IPS DF 6.9 (cell line): ENCODE results near the gene TSPAN18.

Source experiments
- DNase-seq: peaks from one replicate; pipeline ENCODE4 v3.0.0-alpha.2; 2013; ENCODE audit warnings: low read depth, low spot score
- H3K27ac ChIP-seq: one replicate; pipeline ENCODE4 v1.5.1; 2013; ENCODE audit warnings: low read length, control low read depth
- H3K27me3 ChIP-seq: 2 replicates; pipeline ENCODE4 v1.6.1; 2013; ENCODE audit warnings: mild to moderate bottlenecking, low read length; ENCODE audit not compliant: control insufficient read depth, insufficient read depth
- H3K36me3 ChIP-seq: 2 replicates; pipeline ENCODE4 v1.6.1; 2013; ENCODE audit warnings: low read length; ENCODE audit not compliant: control insufficient read depth, insufficient read depth
- H3K4me1 ChIP-seq: 2 replicates; pipeline ENCODE4 v1.6.1; 2013; ENCODE audit warnings: low read length; ENCODE audit not compliant: control insufficient read depth, insufficient read depth
- H3K4me3 ChIP-seq: 2 replicates; pipeline ENCODE4 v1.5.1; 2013; ENCODE audit warnings: mild to moderate bottlenecking, low read length
- H3K9me3 ChIP-seq: 2 replicates; pipeline ENCODE4 v1.6.1; 2013; ENCODE audit warnings: low read length, inconsistent platforms; ENCODE audit not compliant: control insufficient read depth, insufficient read depth
- WGBS: extraction: QIAGEN DNeasy Blood & Tissue Kit; methylation state at CpG from one replicate; pipeline ENCODE4 v1.1.7; 2013; ENCODE audit warnings: mixed read lengths, missing lambda C conversion rate; ENCODE audit not compliant: insufficient read length, insufficient coverage; 5-methylcytosine and 5-hydroxymethylcytosine counted together

The TSPAN18 gene

DNA sequence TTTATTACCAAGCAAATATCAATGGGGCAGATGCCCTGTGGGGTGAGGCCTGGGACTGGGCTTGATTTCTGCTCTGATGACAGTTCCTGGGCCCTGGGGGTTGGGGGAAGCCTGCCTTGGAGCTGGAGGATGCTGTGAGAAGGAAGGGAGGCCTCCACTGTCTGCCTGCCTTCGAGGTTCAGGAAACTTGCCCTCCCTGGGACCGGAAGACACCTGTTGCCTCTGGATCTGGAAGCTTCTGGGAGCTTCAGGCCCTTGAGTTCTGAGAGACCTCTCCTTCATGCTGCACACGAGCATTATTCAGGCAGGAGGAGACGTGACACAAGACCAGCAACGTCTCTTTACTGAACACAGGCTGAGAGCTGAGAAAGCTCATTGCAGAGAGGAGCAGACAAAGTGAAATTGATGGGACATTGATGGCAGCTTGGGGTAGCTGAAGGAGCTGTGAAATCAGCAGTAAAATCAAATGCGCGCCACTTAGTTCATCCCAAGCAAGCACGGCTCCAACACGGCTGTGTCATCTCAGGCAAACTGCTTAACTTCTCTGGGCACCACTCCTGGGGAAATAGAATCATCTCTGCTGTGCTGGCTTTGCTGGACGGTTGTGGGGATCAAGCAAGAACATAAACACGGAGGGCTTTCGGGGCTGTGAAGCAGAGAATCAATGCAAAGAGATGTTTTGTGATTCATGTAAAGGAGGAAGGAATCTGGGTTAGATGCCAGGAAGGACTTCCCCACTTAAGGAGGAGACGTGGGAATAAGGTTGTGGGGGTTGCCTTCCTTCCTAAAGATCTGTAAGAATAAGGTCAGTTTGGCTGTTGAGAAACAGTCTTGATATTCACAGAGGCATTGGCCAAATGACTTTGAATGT, 159.4 kb downstream of the TSPAN18 start:
- DNase-seq: no peak
- no peak overlapping the region for H3K27ac ChIP-seq
- no peaks in the 10 kb centered on the region for H3K27me3 ChIP-seq
- H3K9me3 ChIP-seq: no peaks in the 10 kb centered on the region
- no peak overlapping the region for H3K4me3 ChIP-seq
- 0 out of 2 replicates have a peak, but pooled peaks cover 3% of the 10 kb centered on the region for H3K4me1 ChIP-seq
- no CpG with 5 or more reads among the region's 13 CpGs for WGBS
- no peaks in the 10 kb centered on the region for H3K36me3 ChIP-seq

- Histone ChIP-seq H3K36me3 (no peaks in the 10 kb centered on the region), H3K27ac (no peak overlapping the region), H3K9me3 (no peaks in the 10 kb centered on the region), H3K4me1 (0 out of 2 replicates have a peak, but pooled peaks cover 3% of the 10 kb centered on the region), H3K27me3 (no peaks in the 10 kb centered on the region), H3K4me3 (no peak overlapping the region)
- WGBS: no CpG with 5 or more reads among the region's 3 CpGs
- no peak for DNase-seq
These were observed 160.0 kb downstream of the TSPAN18 start for GRCh38 chr11:44886790-44887140.

GRCh38 chr11:44887636-44888035, 160.9 kb downstream of the TSPAN18 start:
- H3K36me3 ChIP-seq: no peaks in the 10 kb centered on the region
- 0 out of 2 replicates have a peak, but pooled peaks cover 3% of the 10 kb centered on the region for H3K4me1 ChIP-seq
- H3K27ac ChIP-seq: no peak overlapping the region
- WGBS: no CpG with 5 or more reads among the region's 3 CpGs
- no peaks in the 10 kb centered on the region for H3K27me3 ChIP-seq
- no peak for DNase-seq
- no peaks in the 10 kb centered on the region for H3K9me3 ChIP-seq
- no peak overlapping the region for H3K4me3 ChIP-seq

- Histone ChIP-seq H3K4me3 (no peak overlapping the region), H3K9me3 (no peaks in the 10 kb centered on the region), H3K36me3 (no peaks in the 10 kb centered on the region), H3K27me3 (no peaks in the 10 kb centered on the region), H3K27ac (no peak overlapping the region), H3K4me1 (peaks cover 5% of the 10 kb centered on the region; the same call in 1 of the 2 replicates)
- no peak for DNase-seq
- WGBS: no CpG with 5 or more reads among the region's 1 CpG
These were observed 162.5 kb downstream of the TSPAN18 start for GRCh38 chr11:44889266-44889665.

DNA sequence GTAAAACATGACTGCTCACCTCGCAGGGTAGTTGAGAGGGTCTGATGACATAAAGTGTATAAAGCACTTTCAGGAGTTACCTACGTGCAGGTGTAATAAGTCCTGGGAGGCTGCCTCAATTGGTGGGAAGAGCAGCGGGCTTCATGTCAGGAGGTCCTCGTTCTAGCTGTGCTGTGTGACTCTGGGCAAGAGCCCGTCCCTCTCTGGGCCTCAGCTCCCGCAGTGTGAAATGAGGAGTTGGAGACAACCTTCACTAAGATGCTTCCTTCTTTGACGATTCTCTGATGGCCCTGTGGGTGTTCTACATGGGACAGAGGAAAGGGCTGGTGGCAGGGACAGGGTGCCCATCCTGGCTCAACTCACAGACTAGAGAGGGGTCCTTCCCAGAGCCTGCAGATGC, 166.1 kb downstream of the TSPAN18 start:
- H3K4me1 ChIP-seq: peaks cover 3% of the 10 kb centered on the region; the same call in 1 of the 2 replicates
- DNase-seq: no peak
- WGBS: no CpG with 5 or more reads among the region's 7 CpGs
- H3K4me3 ChIP-seq: no peak overlapping the region
- no peaks in the 10 kb centered on the region for H3K9me3 ChIP-seq
- no peak overlapping the region for H3K27ac ChIP-seq
- H3K27me3 ChIP-seq: no peaks in the 10 kb centered on the region
- H3K36me3 ChIP-seq: no peaks in the 10 kb centered on the region

- Histone ChIP-seq H3K4me3 (no peak overlapping the region), H3K36me3 (no peaks in the 10 kb centered on the region), H3K9me3 (no peaks in the 10 kb centered on the region), H3K4me1 (peaks cover 3% of the 10 kb centered on the region; the same call in 1 of the 2 replicates), H3K27ac (no peak overlapping the region), H3K27me3 (no peaks in the 10 kb centered on the region)
- WGBS: no CpG with 5 or more reads among the region's 10 CpGs
- no peak for DNase-seq
These were observed 166.6 kb downstream of the TSPAN18 start for GRCh38 chr11:44893308-44893822.

DNA sequence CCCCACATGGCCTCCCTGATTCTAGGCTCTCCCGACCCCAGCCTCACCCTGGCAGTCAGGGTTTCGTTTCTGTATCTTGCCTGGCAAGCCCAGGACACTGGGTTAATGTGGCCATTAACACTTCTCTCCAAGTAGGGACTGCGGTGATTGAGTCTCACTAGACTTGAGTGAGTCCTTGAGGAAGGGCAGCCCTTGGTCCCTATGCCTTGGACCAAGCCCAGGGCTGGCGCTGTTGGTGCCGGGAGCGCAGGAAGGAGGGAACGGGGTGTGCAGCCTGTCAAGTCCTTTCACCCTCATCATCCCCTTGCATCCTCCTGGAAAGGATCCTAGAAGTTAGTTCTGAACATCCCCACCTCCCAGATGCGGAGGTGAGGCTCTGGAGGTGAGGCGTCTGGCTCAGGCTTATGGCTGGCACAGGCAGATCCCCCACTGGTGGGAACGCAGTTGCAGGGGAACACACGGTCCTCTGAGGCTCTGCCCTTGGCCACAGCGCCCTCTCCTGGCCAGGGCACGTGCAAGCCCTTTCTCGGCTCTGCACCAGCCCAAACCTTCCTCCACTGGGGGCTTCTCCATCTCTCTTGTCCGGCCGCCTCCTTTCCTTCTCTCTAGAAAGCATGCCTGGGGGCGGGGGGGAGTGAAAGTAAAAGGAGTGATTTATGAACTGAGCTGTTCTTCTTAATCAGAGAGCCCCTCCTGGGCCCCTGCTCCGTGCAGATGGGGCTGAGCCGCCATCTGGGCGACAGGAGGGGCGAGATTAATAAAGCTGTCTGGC, 167.3 kb downstream of the TSPAN18 start:
- Histone ChIP-seq H3K27ac (no peak overlapping the region), H3K4me3 (no peak overlapping the region), H3K9me3 (no peaks in the 10 kb centered on the region), H3K4me1 (peaks cover 2% of the 10 kb centered on the region; the same call in 1 of the 2 replicates), H3K27me3 (no peaks in the 10 kb centered on the region), H3K36me3 (no peaks in the 10 kb centered on the region)
- DNase-seq: peak; percentile 61
- WGBS: no CpG with 5 or more reads among the region's 21 CpGs

DNA sequence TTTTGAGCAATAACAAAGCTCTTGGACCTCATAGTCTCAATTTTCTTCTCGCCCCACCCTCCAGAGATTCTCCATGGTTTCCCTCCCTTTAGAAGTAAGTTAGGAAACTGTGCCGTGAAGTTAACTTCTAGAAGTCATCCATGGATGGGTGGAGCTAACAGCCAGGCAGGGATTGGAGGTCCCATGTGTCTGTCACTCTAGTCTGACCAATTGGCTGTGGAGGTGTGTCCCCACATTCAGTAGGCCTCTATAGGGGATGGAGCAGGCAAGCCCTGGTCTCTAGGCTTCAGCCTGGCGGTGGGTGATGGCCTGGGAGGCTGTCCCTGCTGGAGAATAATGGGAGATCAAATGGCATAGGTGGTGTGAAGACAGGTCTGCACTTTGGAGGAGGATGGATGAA, 173.2 kb downstream of the TSPAN18 start:
- DNase-seq: no peak
- Histone ChIP-seq H3K27ac (no peak overlapping the region), H3K4me1 (no peaks in the 10 kb centered on the region; the same call in 1 of the 2 replicates), H3K27me3 (no peaks in the 10 kb centered on the region), H3K36me3 (no peaks in the 10 kb centered on the region), H3K4me3 (no peak overlapping the region), H3K9me3 (no peaks in the 10 kb centered on the region)
- no CpG with 5 or more reads among the region's 3 CpGs for WGBS

DNA sequence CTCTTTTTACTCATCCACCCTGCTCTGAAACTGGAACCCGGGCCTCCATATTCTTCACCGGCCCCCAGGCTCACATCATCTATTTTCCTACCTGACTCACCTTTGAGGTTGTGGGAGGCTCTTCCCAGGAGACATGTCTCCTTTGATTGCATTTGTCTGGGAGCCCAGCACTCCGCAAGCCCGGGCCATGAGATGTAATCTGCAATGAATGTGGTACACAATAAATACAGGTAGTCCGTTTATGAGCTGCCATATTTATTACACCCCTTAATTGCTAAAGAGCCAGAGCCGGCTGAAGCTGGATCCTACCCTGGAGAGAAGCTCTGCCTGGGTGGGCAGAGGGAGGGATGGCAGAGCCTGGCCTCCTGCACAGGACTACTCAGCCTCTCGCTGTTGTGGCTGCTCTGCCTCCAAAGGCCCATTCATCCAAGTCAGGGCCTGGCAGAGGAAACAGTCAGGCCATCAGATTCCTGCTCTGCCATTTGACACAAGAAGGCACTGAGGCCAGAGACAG, 174.4 kb downstream of the TSPAN18 start:
- Histone ChIP-seq H3K27me3 (no peaks in the 10 kb centered on the region), H3K27ac (no peak overlapping the region), H3K36me3 (no peaks in the 10 kb centered on the region), H3K4me3 (no peak overlapping the region), H3K4me1 (peaks cover 4% of the 10 kb centered on the region; the same call in 1 of the 2 replicates), H3K9me3 (no peaks in the 10 kb centered on the region)
- WGBS: no CpG with 5 or more reads among the region's 7 CpGs
- DNase-seq: no peak

DNA sequence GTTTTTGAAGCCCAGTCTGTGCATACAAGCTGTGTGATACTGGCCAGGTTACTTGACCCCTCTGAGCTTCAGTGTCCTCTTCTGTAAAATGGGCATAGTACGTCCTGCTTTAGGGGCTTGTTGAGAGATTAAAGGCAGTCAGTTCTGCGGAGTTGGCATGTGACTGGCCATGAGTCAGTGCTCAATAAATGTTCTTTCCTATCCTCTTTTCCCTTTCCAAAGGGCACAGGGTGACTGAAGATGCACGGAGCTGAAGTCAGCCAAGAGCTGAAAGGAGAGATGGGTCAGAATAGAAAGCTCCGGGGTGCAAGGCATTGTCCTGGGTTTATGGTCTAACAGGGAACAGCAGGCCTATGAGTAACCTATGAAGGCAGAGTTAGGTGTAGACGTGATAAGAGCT, 175.0 kb downstream of the TSPAN18 start:
- no peaks in the 10 kb centered on the region for H3K36me3 ChIP-seq
- no peaks in the 10 kb centered on the region for H3K9me3 ChIP-seq
- peaks cover 4% of the 10 kb centered on the region; the same call in 1 of the 2 replicates for H3K4me1 ChIP-seq
- no CpG with 5 or more reads among the region's 5 CpGs for WGBS
- no peak overlapping the region for H3K4me3 ChIP-seq
- no peak overlapping the region for H3K27ac ChIP-seq
- DNase-seq: no peak
- no peaks in the 10 kb centered on the region for H3K27me3 ChIP-seq
